Kidney (tissue), 14 donors: ENCODE results near the gene GPR33. TPM values are rescaled to one million over a fixed set of nuclear protein-coding genes. Genes with fewer than 3 reads are reported as not detected.

Experiments
- DNase-seq, 5 donors: peaks; one replicate each; pipeline ENCODE4 v3.0.0-alpha.2; 2013 to 2020
- FAIRE-seq: peaks from 2 replicates; lab custom pipeline; 2012; peaks lifted over from hg19 to GRCh38; lab: Jason Lieb, UNC
- H3K27ac ChIP-seq, 2 donors: one replicate each; pipeline ENCODE4 v1.7.0; 2013; ENCODE audit warnings: low read depth in 2 of 2, low read length in 2 of 2, inconsistent platforms in 1 of 2
- H3K27me3 ChIP-seq: one replicate; pipeline ENCODE4 v1.7.1; 2013; ENCODE audit warnings: low read length, inconsistent platforms; ENCODE audit not compliant: control insufficient read depth, insufficient read depth
- H3K36me3 ChIP-seq, 3 donors: one replicate each; pipeline versions ENCODE4 v1.7.0 to v1.7.1; 2013; ENCODE audit warnings: low read length in 3 of 3, control low read depth in 1 of 3, inconsistent platforms in 1 of 3; ENCODE audit not compliant: insufficient read depth in 3 of 3, control insufficient read depth in 2 of 3
- H3K4me1 ChIP-seq, 3 donors: one replicate each; pipeline versions ENCODE4 v1.7.0 to v1.7.1; 2013; ENCODE audit warnings: low read length in 3 of 3, inconsistent platforms in 1 of 3, low read depth in 1 of 3; ENCODE audit not compliant: control insufficient read depth in 2 of 3, insufficient read depth in 2 of 3
- H3K4me3 ChIP-seq, 3 donors: one replicate each; pipeline versions ENCODE4 v1.7.0 to v1.8.1; 2013; ENCODE audit warnings: low read length in 3 of 3, control low read depth in 1 of 3, inconsistent platforms in 1 of 3
- H3K9ac ChIP-seq, 3 donors: one replicate each; pipeline versions ENCODE4 v1.7.0 to v1.7.1; 2013; ENCODE audit warnings: low read length in 3 of 3, control low read depth in 1 of 3, inconsistent platforms in 1 of 3
- H3K9me3 ChIP-seq, 3 donors: one replicate each; pipeline versions ENCODE4 v1.7.0 to v1.7.1; 2013; ENCODE audit warnings: low read length in 3 of 3, control low read depth in 1 of 3, inconsistent platforms in 1 of 3; ENCODE audit not compliant: control insufficient read depth in 2 of 3, insufficient read depth in 1 of 3
- intact Hi-C: fragments of 100-400 bp; cut with DNase I; formaldehyde crosslinking; loops from one replicate; pipeline ENCODE4 v1.11.1; 2022
- polyA plus RNA-seq: library from polyadenylated mRNA; stranded (reverse); fragments of 350-450 nt; fragmentation: Illumina TruSeq; extraction: RNeasy Lipid Tissue Mini Kit (QIAGEN cat#74804); gene quantifications from one replicate; pipeline ENCODE4 v1.2.3, GENCODE V29; 2014; ENCODE audit warnings: low read depth, low replicate concordance; ENCODE audit not compliant: insufficient read depth
- total RNA-seq: library from RNA; stranded (reverse); fragmentation: NEBNext Ultra II Directional; extraction: Animal tissue kit (Norgen Biotek cat#: 25700); gene quantifications from one replicate; pipeline ENCODE4 v1.2.1, GENCODE V29; 2021
- TF ChIP-seq, protein P1 (sequence below): IDR thresholded peaks from 3 replicates; pipeline ENCODE4 v1.5.1; 2012; ENCODE audit warnings: mild to moderate bottlenecking, moderate library complexity, borderline replicate concordance; ENCODE audit not compliant: insufficient read depth; ENCODE audit errors: extremely low read depth
- donor health status: control.
- donor health status: control.
- donor health status: control.
- donor health status: control.
- donor health status: control.
- donor health status: DM: yes; HTN: yes; CAD: no.
- donor health status: Normal renal cell carcinoma (clear cell type).

Gene GPR33
- total and polyA plus RNA-seq, 2 donors from 2014 or later = not detected

GRCh38 chr14:31529053-31529452 lies 41.2 kb upstream of the GPR33 start:
- no peak overlapping the region for H3K9ac ChIP-seq
- FAIRE-seq (no peak), DNase-seq (no peak)
- H3K4me3 ChIP-seq = no peak overlapping the region
- no peaks in the 10 kb centered on the region for H3K4me1 ChIP-seq
- no peaks in the 10 kb centered on the region for H3K9me3 ChIP-seq
- intact Hi-C loops = no loop called here
- H3K27me3 ChIP-seq = no peaks in the 10 kb centered on the region
- TF ChIP-seq, protein P1, sequence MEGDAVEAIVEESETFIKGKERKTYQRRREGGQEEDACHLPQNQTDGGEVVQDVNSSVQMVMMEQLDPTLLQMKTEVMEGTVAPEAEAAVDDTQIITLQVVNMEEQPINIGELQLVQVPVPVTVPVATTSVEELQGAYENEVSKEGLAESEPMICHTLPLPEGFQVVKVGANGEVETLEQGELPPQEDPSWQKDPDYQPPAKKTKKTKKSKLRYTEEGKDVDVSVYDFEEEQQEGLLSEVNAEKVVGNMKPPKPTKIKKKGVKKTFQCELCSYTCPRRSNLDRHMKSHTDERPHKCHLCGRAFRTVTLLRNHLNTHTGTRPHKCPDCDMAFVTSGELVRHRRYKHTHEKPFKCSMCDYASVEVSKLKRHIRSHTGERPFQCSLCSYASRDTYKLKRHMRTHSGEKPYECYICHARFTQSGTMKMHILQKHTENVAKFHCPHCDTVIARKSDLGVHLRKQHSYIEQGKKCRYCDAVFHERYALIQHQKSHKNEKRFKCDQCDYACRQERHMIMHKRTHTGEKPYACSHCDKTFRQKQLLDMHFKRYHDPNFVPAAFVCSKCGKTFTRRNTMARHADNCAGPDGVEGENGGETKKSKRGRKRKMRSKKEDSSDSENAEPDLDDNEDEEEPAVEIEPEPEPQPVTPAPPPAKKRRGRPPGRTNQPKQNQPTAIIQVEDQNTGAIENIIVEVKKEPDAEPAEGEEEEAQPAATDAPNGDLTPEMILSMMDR = no peak
- no peak overlapping the region for H3K27ac ChIP-seq
- no peaks in the 10 kb centered on the region for H3K36me3 ChIP-seq

- Histone ChIP-seq H3K27ac (no peak overlapping the region), H3K4me3 (no peak overlapping the region), H3K36me3 (no peaks in the 10 kb centered on the region), H3K9ac (no peak overlapping the region), H3K4me1 (no peaks in the 10 kb centered on the region), H3K27me3 (no peaks in the 10 kb centered on the region), H3K9me3 (no peaks in the 10 kb centered on the region)
- TF ChIP-seq, protein P1 = no peak
- no peak for FAIRE-seq
- intact Hi-C loops = no loop called here
- DNase-seq = no peak
These were observed 39.7 kb upstream of the GPR33 start for GRCh38 chr14:31527546-31527945.

DNA sequence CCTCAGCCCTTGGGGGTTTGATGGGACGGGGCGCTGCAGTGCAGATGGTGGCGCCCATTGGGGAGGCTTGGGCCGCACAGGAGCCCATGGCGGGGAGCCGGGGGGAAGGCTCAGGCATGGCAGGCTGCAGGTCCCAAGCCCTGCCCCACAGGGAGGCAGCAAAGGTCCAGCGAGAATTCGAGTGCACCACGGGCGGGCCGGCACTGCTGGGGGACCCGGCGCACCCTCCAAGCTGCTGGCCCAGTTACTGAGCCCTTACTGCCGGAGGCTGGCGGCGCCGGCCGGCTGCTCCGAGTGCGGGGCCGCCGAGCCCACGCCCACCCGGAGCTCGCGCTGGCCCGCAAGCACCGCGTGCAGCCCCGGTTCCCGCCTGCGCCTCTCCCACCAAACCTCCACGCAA lies 39.2 kb upstream of the GPR33 start:
- TF ChIP-seq, protein P1 = no peak
- no peaks in the 10 kb centered on the region for H3K9me3 ChIP-seq
- intact Hi-C loops = no loop called here
- H3K27me3 ChIP-seq = no peaks in the 10 kb centered on the region
- no peaks in the 10 kb centered on the region for H3K4me1 ChIP-seq
- no peaks in the 10 kb centered on the region for H3K36me3 ChIP-seq
- no peak overlapping the region for H3K4me3 ChIP-seq
- no peak for DNase-seq
- FAIRE-seq = no peak
- no peak overlapping the region for H3K9ac ChIP-seq
- no peak overlapping the region for H3K27ac ChIP-seq

GRCh38 chr14:31510855-31511254 lies 23.0 kb upstream of the GPR33 start:
- TF ChIP-seq, protein P1 = no peak
- intact Hi-C loops = no loop called here
- FAIRE-seq = no peak

More at GRCh38 chr14:31510855-31511254, 23.0 kb upstream of the GPR33 start:
- H3K27ac ChIP-seq = no peak overlapping the region
- H3K9ac ChIP-seq = no peak overlapping the region
- H3K9me3 ChIP-seq = no peaks in the 10 kb centered on the region
- H3K4me3 ChIP-seq = no peak overlapping the region
- peaks cover 0 to 3% (median 2%) of the 10 kb centered on the region in 3 donors for H3K4me1 ChIP-seq
- H3K27me3 ChIP-seq = no peaks in the 10 kb centered on the region
- DNase-seq = no peak
- H3K36me3 ChIP-seq = no peaks in the 10 kb centered on the region
